ENCODE measurements around the gene AIFM2.

The AIFM2 gene

DNA sequence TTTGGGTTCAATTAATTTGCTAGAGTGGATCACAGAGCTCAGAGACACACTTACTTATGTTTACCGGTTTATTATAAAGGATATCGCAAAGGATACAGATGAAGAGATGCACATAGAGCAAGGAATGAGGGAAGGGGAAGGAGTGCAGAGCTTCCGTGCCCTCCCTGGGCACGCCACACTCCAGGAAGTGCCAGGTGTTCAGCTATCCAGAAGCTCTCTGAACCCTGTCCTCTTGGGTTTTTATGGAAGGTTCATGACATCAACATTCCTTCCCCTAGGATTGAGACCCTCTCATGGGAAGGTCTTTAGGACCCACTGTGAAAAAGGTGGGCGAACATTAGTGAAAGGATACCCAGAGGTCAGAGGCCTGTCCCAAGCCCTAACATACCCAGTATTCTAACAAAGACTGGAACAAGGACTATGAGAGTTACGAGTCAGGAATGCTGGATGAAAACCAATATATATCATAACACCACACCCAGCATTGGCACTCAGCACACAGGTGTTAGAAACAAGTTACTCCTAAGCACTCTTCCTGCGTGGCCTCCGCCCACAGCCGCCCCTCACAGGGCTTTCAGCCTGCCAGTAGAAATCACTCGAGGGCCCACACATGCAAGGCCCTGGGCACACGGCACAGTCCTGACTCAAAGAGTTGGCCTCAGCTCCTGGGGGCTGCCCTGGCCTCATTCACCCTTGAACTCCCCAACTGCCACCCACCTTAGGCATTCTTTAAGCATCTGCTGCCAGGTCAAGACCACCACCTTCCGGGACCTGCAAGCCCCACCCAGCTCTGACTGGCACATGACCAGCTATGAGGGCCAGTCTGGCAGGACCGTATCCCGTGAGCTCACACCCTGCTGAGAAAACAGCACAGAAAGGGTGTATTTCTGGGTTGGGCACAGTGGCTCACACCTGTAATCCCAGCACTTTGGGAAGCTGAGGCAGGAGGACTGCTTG lies 5.6 kb upstream of the AIFM2 start:
- Histone ChIP-seq H3K27ac (ENCODE audit: low read length) (no peak overlapping the region), H3K36me3 (ENCODE audit: control insufficient read depth, insufficient read depth, low read length) (0 out of 2 replicates have a peak, but pooled peaks cover 2% of the 10 kb centered on the region), H3K9me3 (ENCODE audit: control insufficient read depth, insufficient read depth, low read length) (no peaks in the 10 kb centered on the region), H3K4me3 (ENCODE audit: low read length) (no peak overlapping the region), H3K4me1 (ENCODE audit: control insufficient read depth, insufficient read depth, low read length) (no peaks in the 10 kb centered on the region), H3K27me3 (ENCODE audit: control insufficient read depth, insufficient read depth, low read length) (no peaks in the 10 kb centered on the region; the same call in 1 of the 2 replicates)
- no peak for DNase-seq (ENCODE audit: low read depth, low spot score)
- WGBS (ENCODE audit: insufficient coverage, insufficient read length), result no CpG with 5 or more reads among the region's 14 CpGs

- no CpG with 5 or more reads among the region's 9 CpGs for WGBS (ENCODE audit: insufficient coverage, insufficient read length)
- no peak for DNase-seq (ENCODE audit: low read depth, low spot score)
- Histone ChIP-seq H3K27ac (ENCODE audit: low read length) (no peak overlapping the region), H3K9me3 (ENCODE audit: control insufficient read depth, insufficient read depth, low read length) (no peaks in the 10 kb centered on the region), H3K4me3 (ENCODE audit: low read length) (no peak overlapping the region), H3K36me3 (ENCODE audit: control insufficient read depth, insufficient read depth, low read length) (0 out of 2 replicates have a peak, but pooled peaks cover 2% of the 10 kb centered on the region), H3K27me3 (ENCODE audit: control insufficient read depth, insufficient read depth, low read length) (no peaks in the 10 kb centered on the region; the same call in 1 of the 2 replicates), H3K4me1 (ENCODE audit: control insufficient read depth, insufficient read depth, low read length) (no peaks in the 10 kb centered on the region)
Observed at GRCh38 chr10:70137135-70137534, 4.5 kb upstream of the AIFM2 start.

- peaks cover 3% of the 10 kb centered on the region; the same call in 1 of the 2 replicates for H3K27me3 ChIP-seq (ENCODE audit: control insufficient read depth, insufficient read depth, low read length)
- no peaks in the 10 kb centered on the region for H3K4me1 ChIP-seq (ENCODE audit: control insufficient read depth, insufficient read depth, low read length)
- H3K9me3 ChIP-seq (ENCODE audit: control insufficient read depth, insufficient read depth, low read length), result no peaks in the 10 kb centered on the region
- no peak overlapping the region for H3K27ac ChIP-seq (ENCODE audit: low read length)
- WGBS (ENCODE audit: insufficient coverage, insufficient read length), result no CpG with 5 or more reads among the region's 7 CpGs
- no peak overlapping the region for H3K4me3 ChIP-seq (ENCODE audit: low read length)
- no peak for DNase-seq (ENCODE audit: low read depth, low spot score)
- 0 out of 2 replicates have a peak, but pooled peaks cover 2% of the 10 kb centered on the region for H3K36me3 ChIP-seq (ENCODE audit: control insufficient read depth, insufficient read depth, low read length)
Observed at GRCh38 chr10:70135684-70136083, 3.1 kb upstream of the AIFM2 start.

- H3K4me3 ChIP-seq (ENCODE audit: low read length), result no peak overlapping the region
- H3K9me3 ChIP-seq (ENCODE audit: control insufficient read depth, insufficient read depth, low read length), result no peaks in the 10 kb centered on the region
- 0 out of 2 replicates have a peak, but pooled peaks cover 2% of the 10 kb centered on the region for H3K36me3 ChIP-seq (ENCODE audit: control insufficient read depth, insufficient read depth, low read length)
- DNase-seq (ENCODE audit: low read depth, low spot score), result no peak
- no CpG with 5 or more reads among the region's 3 CpGs for WGBS (ENCODE audit: insufficient coverage, insufficient read length)
- no peak overlapping the region for H3K27ac ChIP-seq (ENCODE audit: low read length)
- peaks cover 3% of the 10 kb centered on the region; the same call in 1 of the 2 replicates for H3K27me3 ChIP-seq (ENCODE audit: control insufficient read depth, insufficient read depth, low read length)
- no peaks in the 10 kb centered on the region for H3K4me1 ChIP-seq (ENCODE audit: control insufficient read depth, insufficient read depth, low read length)
Observed at GRCh38 chr10:70135046-70135445, 2.4 kb upstream of the AIFM2 start.

- Histone ChIP-seq H3K27me3 (ENCODE audit: control insufficient read depth, insufficient read depth, low read length) (peaks cover 3% of the 10 kb centered on the region; the same call in 1 of the 2 replicates), H3K27ac (ENCODE audit: low read length) (no peak overlapping the region), H3K4me3 (ENCODE audit: low read length) (no peak overlapping the region), H3K36me3 (ENCODE audit: control insufficient read depth, insufficient read depth, low read length) (no peaks in the 10 kb centered on the region), H3K4me1 (ENCODE audit: control insufficient read depth, insufficient read depth, low read length) (no peaks in the 10 kb centered on the region), H3K9me3 (ENCODE audit: control insufficient read depth, insufficient read depth, low read length) (no peaks in the 10 kb centered on the region)
- no peak for DNase-seq (ENCODE audit: low read depth, low spot score)
- no CpG with 5 or more reads among the region's 4 CpGs for WGBS (ENCODE audit: insufficient coverage, insufficient read length)
Observed at GRCh38 chr10:70131560-70131937, 1.1 kb downstream of the AIFM2 start.

DNA sequence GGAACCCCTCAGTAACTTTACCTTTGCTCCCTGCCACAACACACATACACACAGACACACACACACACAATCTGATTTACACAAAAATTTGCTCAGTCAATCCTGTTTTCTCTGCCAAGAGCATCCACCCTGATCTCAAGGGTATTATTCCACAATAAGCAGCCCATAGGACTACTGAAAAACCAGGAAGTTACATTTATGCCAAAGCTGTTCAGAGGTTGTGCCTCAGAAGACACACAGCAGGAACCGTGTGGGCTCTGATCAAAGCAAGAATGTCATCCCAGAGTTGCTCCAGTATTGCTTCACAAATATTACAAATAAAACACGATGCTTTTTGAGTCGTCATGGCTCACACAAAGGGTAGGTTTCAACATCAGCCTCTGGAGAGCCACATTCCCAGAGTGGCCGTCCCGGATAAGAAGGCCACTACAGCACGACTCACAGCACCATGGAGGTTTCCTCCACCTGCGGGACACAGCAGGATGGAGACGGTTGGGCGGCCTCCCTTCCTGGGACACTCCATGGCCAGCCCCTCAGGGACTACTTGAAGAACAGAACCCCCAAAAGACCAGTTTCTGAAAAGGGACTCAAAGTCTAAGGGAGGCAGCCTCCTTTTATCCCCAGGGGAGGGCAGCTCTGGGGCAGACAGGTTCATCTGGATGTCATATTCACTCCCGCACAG lies 1.6 kb downstream of the AIFM2 start:
- no peak for DNase-seq (ENCODE audit: low read depth, low spot score)
- Histone ChIP-seq H3K4me1 (ENCODE audit: control insufficient read depth, insufficient read depth, low read length) (no peaks in the 10 kb centered on the region), H3K36me3 (ENCODE audit: control insufficient read depth, insufficient read depth, low read length) (no peaks in the 10 kb centered on the region), H3K27me3 (ENCODE audit: control insufficient read depth, insufficient read depth, low read length) (peaks cover 3% of the 10 kb centered on the region; the same call in 1 of the 2 replicates), H3K27ac (ENCODE audit: low read length) (no peak overlapping the region), H3K9me3 (ENCODE audit: control insufficient read depth, insufficient read depth, low read length) (no peaks in the 10 kb centered on the region), H3K4me3 (ENCODE audit: low read length) (no peak overlapping the region)
- whole genome bisulfite sequencing (ENCODE audit: insufficient coverage, insufficient read length), result no CpG with 5 or more reads among the region's 10 CpGs

DNA sequence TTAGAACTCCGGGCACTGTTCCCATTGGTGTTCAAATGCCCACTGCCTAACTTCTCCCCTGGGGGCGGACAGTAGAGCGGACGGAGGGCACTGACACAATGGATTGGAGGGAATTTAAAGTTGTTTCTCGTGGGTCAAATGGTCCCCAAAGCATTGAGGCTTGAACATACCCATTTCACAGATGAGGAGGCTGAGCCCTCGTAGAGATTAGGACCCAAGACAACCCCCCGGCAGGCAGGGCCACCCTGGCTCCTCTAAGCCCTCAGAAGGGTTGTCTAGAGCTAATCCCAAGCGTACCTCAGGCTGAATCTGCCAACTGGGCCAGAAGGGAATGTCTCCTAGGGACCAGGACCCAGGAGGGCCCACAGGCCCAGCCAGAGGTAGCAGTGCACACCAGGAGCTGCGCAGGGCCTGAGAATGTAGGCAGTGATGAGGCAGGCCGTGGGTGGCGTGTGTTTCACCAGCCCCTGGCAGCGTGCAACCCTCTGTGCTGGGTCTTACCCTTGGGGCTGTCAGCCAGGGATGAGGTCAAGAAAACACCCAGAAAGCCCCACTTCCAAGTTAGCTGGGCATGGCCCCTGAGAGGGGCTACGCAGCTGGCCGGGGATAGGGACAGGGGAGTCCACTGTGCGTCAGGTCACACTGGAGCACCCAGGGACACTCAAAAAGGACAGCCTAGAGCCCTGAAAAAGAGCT lies 5.8 kb downstream of the AIFM2 start:
- H3K27ac ChIP-seq (ENCODE audit: low read length), result no peak overlapping the region

DNA sequence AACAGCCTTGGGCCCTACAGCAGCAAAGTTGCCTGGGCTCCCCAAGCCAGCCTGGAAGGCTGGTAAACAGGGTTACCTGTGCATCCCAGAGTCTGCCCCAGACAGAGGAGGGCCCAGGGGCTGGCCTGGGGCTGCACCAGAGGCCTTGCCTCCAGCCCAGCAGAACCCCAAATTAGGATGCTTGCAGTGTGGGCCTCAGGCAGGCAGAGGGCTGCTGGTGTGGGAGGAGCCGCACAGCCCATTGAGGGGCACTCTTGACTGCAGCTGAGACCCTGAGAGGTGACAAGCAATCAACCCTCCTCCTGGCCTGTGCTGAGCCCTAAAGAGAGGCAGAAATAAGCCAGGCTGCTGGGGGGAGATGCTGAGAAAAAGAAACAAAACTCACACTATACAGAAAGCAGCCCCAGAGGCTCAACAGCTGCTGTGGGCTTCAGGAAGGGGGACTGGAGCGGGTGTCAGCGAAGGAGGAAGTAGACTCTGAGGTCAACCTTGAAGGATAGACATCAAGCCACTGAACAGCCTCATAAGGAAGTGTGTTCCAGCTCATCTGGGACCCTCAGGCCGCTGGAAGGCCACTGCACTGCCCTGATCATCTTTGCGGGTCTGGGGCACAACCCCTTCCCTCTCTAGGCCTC lies 6.6 kb downstream of the AIFM2 start:
- WGBS (ENCODE audit: insufficient coverage, insufficient read length), result no CpG with 5 or more reads among the region's 5 CpGs
- DNase-seq (ENCODE audit: low read depth, low spot score), result no peak
- Histone ChIP-seq H3K9me3 (ENCODE audit: control insufficient read depth, insufficient read depth, low read length) (no peaks in the 10 kb centered on the region), H3K27ac (ENCODE audit: low read length) (no peak overlapping the region), H3K4me1 (ENCODE audit: control insufficient read depth, insufficient read depth, low read length) (no peaks in the 10 kb centered on the region), H3K27me3 (ENCODE audit: control insufficient read depth, insufficient read depth, low read length) (no peaks in the 10 kb centered on the region), H3K4me3 (ENCODE audit: low read length) (no peak overlapping the region), H3K36me3 (ENCODE audit: control insufficient read depth, insufficient read depth, low read length) (no peaks in the 10 kb centered on the region)

More for the DNA sequence above, 5.8 kb downstream of the AIFM2 start:
- DNase-seq (ENCODE audit: low read depth, low spot score), result no peak
- Histone ChIP-seq H3K4me1 (ENCODE audit: control insufficient read depth, insufficient read depth, low read length) (no peaks in the 10 kb centered on the region), H3K4me3 (ENCODE audit: low read length) (no peak overlapping the region), H3K9me3 (ENCODE audit: control insufficient read depth, insufficient read depth, low read length) (no peaks in the 10 kb centered on the region), H3K36me3 (ENCODE audit: control insufficient read depth, insufficient read depth, low read length) (no peaks in the 10 kb centered on the region), H3K27me3 (ENCODE audit: control insufficient read depth, insufficient read depth, low read length) (peaks cover 2% of the 10 kb centered on the region; the same call in 1 of the 2 replicates)
- WGBS (ENCODE audit: insufficient coverage, insufficient read length), result no CpG with 5 or more reads among the region's 15 CpGs

DNA sequence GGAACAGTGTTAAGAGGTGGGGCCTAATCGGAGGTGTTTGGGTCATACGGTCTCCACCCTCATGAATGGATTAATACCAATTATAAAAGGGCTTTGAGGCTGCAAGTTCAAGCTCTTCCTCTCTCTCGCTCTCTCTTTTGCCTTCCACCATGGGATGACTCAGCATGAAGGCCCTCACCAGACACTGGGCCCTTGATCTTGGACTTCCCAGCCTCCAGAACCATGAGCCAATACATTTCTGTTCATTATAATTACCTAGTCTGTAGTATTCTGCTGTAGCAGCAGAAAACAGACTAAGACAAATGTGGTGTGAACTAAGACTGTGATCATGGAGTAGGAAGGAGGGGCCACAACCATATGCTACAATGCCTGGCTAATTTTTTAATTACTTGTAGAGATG lies 7.7 kb downstream of the AIFM2 start:
- WGBS (ENCODE audit: insufficient coverage, insufficient read length), result no CpG with 5 or more reads among the region's 3 CpGs
- no peak overlapping the region for H3K4me3 ChIP-seq (ENCODE audit: low read length)
- DNase-seq (ENCODE audit: low read depth, low spot score), result no peak
- H3K27me3 ChIP-seq (ENCODE audit: control insufficient read depth, insufficient read depth, low read length), result no peaks in the 10 kb centered on the region
- H3K9me3 ChIP-seq (ENCODE audit: control insufficient read depth, insufficient read depth, low read length), result no peaks in the 10 kb centered on the region
- H3K4me1 ChIP-seq (ENCODE audit: control insufficient read depth, insufficient read depth, low read length), result no peaks in the 10 kb centered on the region
- no peak overlapping the region for H3K27ac ChIP-seq (ENCODE audit: low read length)
- no peaks in the 10 kb centered on the region for H3K36me3 ChIP-seq (ENCODE audit: control insufficient read depth, insufficient read depth, low read length)

- no CpG with 5 or more reads among the region's 1 CpG for WGBS (ENCODE audit: insufficient coverage, insufficient read length)
- Histone ChIP-seq H3K27me3 (ENCODE audit: control insufficient read depth, insufficient read depth, low read length) (no peaks in the 10 kb centered on the region), H3K36me3 (ENCODE audit: control insufficient read depth, insufficient read depth, low read length) (no peaks in the 10 kb centered on the region), H3K4me3 (ENCODE audit: low read length) (no peak overlapping the region), H3K27ac (ENCODE audit: low read length) (no peak overlapping the region), H3K4me1 (ENCODE audit: control insufficient read depth, insufficient read depth, low read length) (no peaks in the 10 kb centered on the region), H3K9me3 (ENCODE audit: control insufficient read depth, insufficient read depth, low read length) (no peaks in the 10 kb centered on the region)
- no peak for DNase-seq (ENCODE audit: low read depth, low spot score)
Observed at GRCh38 chr10:70124415-70124814, 8.2 kb downstream of the AIFM2 start.

All from iPS DF 6.9 (cell line).